ENCODE results near the gene PRCP.

Gene PRCP

DNA sequence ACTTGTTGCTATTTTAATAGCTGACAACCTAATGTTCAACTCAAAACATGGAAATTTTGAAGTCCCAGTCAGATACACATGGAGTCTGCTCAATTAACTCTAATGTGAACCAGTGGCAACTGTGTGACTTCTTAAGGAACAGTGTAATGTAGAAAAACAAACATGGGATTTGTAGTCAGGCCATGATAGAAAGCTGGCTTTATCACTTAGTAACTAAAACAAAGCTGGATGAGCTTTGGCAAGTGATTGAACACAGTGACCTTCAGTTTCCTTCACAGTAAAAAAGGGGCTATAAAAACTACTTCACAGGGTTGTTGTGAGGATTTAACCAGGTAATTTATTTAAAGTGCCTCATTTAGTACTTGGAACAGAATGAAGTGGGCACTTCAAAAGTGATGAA lies 62.6 kb downstream of the PRCP start:
- 0 out of 2 replicates have a peak, but pooled peaks cover 3% of the 10 kb centered on the region for H3K36me3 ChIP-seq (ENCODE audit: low read depth)
- no peak for TF ChIP-seq CTCF (IDR thresholded peaks at IDR 0.05; ENCODE audit: poor library complexity, severe bottlenecking)
- no peaks in the 10 kb centered on the region for H3K9me3 ChIP-seq (ENCODE audit: severe bottlenecking)
- ATAC-seq (ENCODE audit: low read depth) (no peak), DNase-seq (ENCODE audit: low spot score) (no peak)
- H3K4me1 ChIP-seq (ENCODE audit: insufficient read depth, poor library complexity, severe bottlenecking) = no peaks in the 10 kb centered on the region
- no peak overlapping the region for H3K27ac ChIP-seq (ENCODE audit: poor library complexity, severe bottlenecking)
- no peaks in the 10 kb centered on the region for H3K27me3 ChIP-seq (ENCODE audit: insufficient read depth, poor library complexity, severe bottlenecking)
- no peak overlapping the region for H3K4me3 ChIP-seq (ENCODE audit: severe bottlenecking)

GRCh38 chr11:82832983-82833382 lies 67.2 kb downstream of the PRCP start:
- ATAC-seq (ENCODE audit: low read depth) (no peak), DNase-seq (ENCODE audit: low spot score) (no peak)
- Histone ChIP-seq H3K4me1 (ENCODE audit: insufficient read depth, poor library complexity, severe bottlenecking) (no peaks in the 10 kb centered on the region), H3K36me3 (ENCODE audit: low read depth) (0 out of 2 replicates have a peak, but pooled peaks cover 3% of the 10 kb centered on the region), H3K27me3 (ENCODE audit: insufficient read depth, poor library complexity, severe bottlenecking) (no peaks in the 10 kb centered on the region), H3K9me3 (ENCODE audit: severe bottlenecking) (no peaks in the 10 kb centered on the region), H3K27ac (ENCODE audit: poor library complexity, severe bottlenecking) (no peak overlapping the region), H3K4me3 (ENCODE audit: severe bottlenecking) (no peak overlapping the region)
- TF ChIP-seq CTCF (IDR thresholded peaks at IDR 0.05; ENCODE audit: poor library complexity, severe bottlenecking) = no peak

DNA sequence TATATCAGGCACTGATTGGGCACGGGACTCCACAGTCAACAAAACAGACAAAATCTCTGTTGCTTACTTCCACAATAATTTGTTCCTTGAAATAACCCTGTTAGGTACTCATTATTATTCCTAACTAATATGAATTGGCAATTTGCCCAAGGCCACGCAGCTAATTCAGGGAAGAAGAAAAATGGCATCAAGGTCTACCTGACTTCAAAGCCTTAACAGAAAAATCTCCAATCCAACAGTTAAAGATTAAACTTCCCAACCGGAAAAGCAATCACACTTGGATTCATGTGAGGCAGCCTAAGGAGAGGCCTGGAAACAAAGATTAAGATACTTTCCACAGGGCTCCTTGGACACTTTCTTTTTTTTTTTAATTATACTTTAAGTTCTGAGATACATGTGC lies 68.9 kb downstream of the PRCP start:
- Histone ChIP-seq H3K27ac (ENCODE audit: poor library complexity, severe bottlenecking) (no peak overlapping the region), H3K9me3 (ENCODE audit: severe bottlenecking) (no peaks in the 10 kb centered on the region), H3K4me1 (ENCODE audit: insufficient read depth, poor library complexity, severe bottlenecking) (no peaks in the 10 kb centered on the region), H3K27me3 (ENCODE audit: insufficient read depth, poor library complexity, severe bottlenecking) (no peaks in the 10 kb centered on the region), H3K36me3 (ENCODE audit: low read depth) (no peaks in the 10 kb centered on the region), H3K4me3 (ENCODE audit: severe bottlenecking) (no peak overlapping the region)
- DNase-seq (ENCODE audit: low spot score) (no peak), ATAC-seq (ENCODE audit: low read depth) (no peak)
- no peak for TF ChIP-seq CTCF (IDR thresholded peaks at IDR 0.05; ENCODE audit: poor library complexity, severe bottlenecking)

GRCh38 chr11:82830746-82831145 lies 69.5 kb downstream of the PRCP start:
- Histone ChIP-seq H3K36me3 (ENCODE audit: low read depth) (no peaks in the 10 kb centered on the region), H3K27me3 (ENCODE audit: insufficient read depth, poor library complexity, severe bottlenecking) (no peaks in the 10 kb centered on the region), H3K4me3 (ENCODE audit: severe bottlenecking) (no peak overlapping the region), H3K4me1 (ENCODE audit: insufficient read depth, poor library complexity, severe bottlenecking) (no peaks in the 10 kb centered on the region), H3K27ac (ENCODE audit: poor library complexity, severe bottlenecking) (no peak overlapping the region), H3K9me3 (ENCODE audit: severe bottlenecking) (no peaks in the 10 kb centered on the region)
- ATAC-seq (ENCODE audit: low read depth) (no peak), DNase-seq (ENCODE audit: low spot score) (no peak)
- no peak for TF ChIP-seq CTCF (IDR thresholded peaks at IDR 0.05; ENCODE audit: poor library complexity, severe bottlenecking)

DNA sequence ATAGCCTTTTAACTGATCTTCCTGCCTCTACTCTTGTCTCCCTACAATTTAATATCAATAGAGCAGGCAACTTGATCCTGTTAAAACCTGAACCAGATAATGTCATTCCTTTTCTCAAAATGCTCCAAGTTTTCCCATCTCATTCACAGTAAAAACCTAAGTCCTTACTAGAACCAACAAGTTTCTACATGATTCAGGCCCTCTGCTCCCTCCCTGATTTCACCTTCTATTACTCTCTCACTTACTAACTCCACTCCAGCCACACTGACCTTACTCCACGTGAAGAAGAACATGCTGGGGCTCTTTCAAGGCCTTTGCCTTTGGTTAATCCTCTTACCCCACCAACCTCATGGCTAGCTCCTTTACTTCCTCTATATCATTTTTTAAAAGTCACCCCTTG lies 71.1 kb downstream of the PRCP start:
- no peak for ATAC-seq (ENCODE audit: low read depth)
- no peak for DNase-seq (ENCODE audit: low spot score)
- no peak overlapping the region for H3K4me3 ChIP-seq (ENCODE audit: severe bottlenecking)
- H3K36me3 ChIP-seq (ENCODE audit: low read depth) = no peaks in the 10 kb centered on the region
- no peak overlapping the region for H3K27ac ChIP-seq (ENCODE audit: poor library complexity, severe bottlenecking)
- H3K27me3 ChIP-seq (ENCODE audit: insufficient read depth, poor library complexity, severe bottlenecking) = no peaks in the 10 kb centered on the region
- no peak for TF ChIP-seq CTCF (IDR thresholded peaks at IDR 0.05; ENCODE audit: poor library complexity, severe bottlenecking)
- no peaks in the 10 kb centered on the region for H3K9me3 ChIP-seq (ENCODE audit: severe bottlenecking)
- H3K4me1 ChIP-seq (ENCODE audit: insufficient read depth, poor library complexity, severe bottlenecking) = no peaks in the 10 kb centered on the region

All from RWPE2 (cell line).